B cell (primary cell): ENCODE results near the gene FAM131B.

ENCODE experiments used
- EZH2 ChIP-seq: IDR thresholded peaks from 2 replicates; pipeline ENCODE4 v1.6.1; 2012; ENCODE audit warnings: borderline replicate concordance, low read depth, mild to moderate bottlenecking, moderate library complexity, low read length; ENCODE audit not compliant: insufficient read depth, poor library complexity, severe bottlenecking
- TF ChIP-seq, protein P1 (sequence below): fragments of 200-600 bp; IDR thresholded peaks from one replicate; pipeline ENCODE4 v1.8.0; 2022; ENCODE audit warnings: antibody characterized with exemption, mild to moderate bottlenecking

DNA sequence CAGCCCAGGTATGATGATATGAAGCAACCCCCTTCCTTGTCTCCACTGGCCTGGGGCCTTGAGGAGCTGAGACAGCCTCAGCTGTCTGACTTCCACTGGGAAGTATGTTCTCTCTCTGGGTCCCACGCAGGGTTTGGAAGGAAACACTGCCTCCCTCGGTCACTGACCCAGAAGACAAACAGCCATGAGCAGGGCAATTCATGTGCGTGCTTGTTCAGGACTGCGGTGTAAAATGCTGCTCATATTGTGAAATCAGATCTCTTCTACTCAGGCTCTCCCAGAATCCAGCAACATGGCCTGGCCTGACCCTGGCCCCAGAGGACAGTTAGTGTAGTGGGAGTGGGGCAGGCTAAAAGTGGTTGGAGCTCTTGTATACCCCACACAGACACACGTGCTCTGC, 43.9 kb downstream of the FAM131B start:
- TF ChIP-seq, protein P1, sequence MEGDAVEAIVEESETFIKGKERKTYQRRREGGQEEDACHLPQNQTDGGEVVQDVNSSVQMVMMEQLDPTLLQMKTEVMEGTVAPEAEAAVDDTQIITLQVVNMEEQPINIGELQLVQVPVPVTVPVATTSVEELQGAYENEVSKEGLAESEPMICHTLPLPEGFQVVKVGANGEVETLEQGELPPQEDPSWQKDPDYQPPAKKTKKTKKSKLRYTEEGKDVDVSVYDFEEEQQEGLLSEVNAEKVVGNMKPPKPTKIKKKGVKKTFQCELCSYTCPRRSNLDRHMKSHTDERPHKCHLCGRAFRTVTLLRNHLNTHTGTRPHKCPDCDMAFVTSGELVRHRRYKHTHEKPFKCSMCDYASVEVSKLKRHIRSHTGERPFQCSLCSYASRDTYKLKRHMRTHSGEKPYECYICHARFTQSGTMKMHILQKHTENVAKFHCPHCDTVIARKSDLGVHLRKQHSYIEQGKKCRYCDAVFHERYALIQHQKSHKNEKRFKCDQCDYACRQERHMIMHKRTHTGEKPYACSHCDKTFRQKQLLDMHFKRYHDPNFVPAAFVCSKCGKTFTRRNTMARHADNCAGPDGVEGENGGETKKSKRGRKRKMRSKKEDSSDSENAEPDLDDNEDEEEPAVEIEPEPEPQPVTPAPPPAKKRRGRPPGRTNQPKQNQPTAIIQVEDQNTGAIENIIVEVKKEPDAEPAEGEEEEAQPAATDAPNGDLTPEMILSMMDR: no peak
- TF ChIP-seq EZH2: no peak
